ENCODE data around the gene CAMK1G.

GRCh38 chr1:209650454-209650853 lies 66.9 kb downstream of the CAMK1G start:
- TF ChIP-seq CTCF (IDR thresholded peaks at IDR 0.05) (no peak), EZH2 (IDR thresholded peaks at IDR 0.05; ENCODE audit: borderline replicate concordance, insufficient read depth, low read depth, low read length, poor library complexity, severe bottlenecking) (no peak)
